ENCODE data around the gene PCDHGA1.
"Not testable (repeated sequence)": the region's sequence is repeated elsewhere in the genome, so short reads cannot be mapped to it uniquely, and the experiment has no call there.

PCDHGA1 gene

DNA sequence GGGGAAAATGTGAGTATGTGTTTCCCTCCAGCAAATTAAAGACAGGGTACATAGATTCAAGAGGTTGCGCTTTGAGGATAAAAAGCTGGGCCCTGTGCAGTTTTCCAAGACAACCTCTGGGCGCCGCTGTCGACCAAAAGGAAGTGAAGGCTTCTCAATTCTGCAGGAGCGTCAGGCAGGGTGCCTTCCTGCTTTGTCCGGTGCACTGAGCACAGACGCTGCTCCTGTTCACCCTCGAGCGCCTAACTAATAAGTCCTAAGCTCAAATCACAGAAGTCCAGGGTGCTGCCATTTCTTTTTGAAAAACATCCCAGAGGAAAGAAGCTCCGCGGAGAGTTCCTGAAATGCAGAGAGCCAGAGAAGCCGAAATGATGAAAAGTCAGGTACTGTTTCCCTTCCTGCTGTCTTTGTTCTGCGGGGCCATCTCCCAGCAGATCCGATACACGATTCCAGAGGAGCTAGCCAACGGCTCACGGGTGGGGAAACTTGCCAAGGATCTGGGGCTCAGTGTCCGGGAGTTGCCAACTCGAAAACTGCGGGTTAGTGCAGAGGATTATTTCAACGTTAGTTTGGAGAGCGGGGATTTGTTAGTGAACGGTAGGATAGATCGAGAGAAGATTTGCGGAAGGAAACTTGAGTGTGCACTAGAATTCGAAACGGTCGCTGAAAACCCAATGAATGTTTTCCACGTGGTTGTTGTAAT lies 19.8 kb downstream of the PCDHGA1 start, which contains the start of gene PCDHGB1:
PCDHGB1 (plus strand) TSS at position 183 of the 703 bp plus-strand sequence; CDS start at position 345, 162 bp downstream.
- FAIRE-seq, result no peak

- no peak for FAIRE-seq
Observed at GRCh38 chr5:141351591-141351990, 21.3 kb downstream of the PCDHGA1 start.

GRCh38 chr5:141354900-141355469 lies 24.7 kb downstream of the PCDHGA1 start, which contains the start of gene PCDHGA4:
TSS of gene PCDHGA4 (plus strand) at chr5:141355021. CDS start at chr5:141355108, 87 bp downstream.
- no peak for FAIRE-seq

DNA sequence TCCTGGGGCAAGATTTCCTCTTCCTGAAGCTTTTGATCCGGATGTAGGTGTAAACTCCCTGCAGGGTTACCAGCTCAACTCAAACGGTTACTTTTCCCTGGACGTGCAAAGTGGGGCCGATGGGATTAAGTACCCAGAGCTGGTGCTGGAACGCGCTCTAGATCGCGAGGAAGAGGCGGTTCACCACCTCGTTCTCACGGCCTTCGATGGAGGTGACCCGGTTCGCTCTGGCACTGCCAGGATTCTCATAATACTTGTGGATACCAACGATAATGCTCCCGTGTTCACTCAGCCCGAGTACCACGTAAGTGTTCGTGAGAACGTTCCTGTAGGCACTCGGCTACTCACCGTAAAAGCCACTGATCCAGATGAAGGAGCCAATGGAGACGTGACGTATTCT lies 25.3 kb downstream of the PCDHGA1 start:
- no peak for FAIRE-seq

GRCh38 chr5:141356133-141356532 lies 25.8 kb downstream of the PCDHGA1 start:
- no peak for FAIRE-seq

DNA sequence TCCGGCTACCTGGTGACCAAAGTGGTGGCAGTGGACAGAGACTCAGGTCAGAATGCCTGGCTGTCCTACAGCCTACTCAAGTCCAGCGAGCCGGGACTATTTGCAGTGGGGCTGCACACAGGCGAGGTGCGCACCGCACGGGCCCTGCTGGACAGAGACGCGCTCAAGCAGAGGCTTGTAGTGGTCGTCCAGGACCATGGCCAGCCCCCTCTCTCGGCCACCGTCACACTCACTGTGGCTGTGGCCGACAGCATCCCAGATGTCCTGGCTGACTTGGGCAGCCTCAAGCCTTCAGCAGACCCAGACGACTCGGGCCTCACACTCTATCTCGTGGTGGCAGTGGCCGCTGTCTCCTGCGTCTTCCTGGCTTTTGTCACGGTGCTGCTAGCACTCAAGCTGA lies 26.6 kb downstream of the PCDHGA1 start:
- no peak for FAIRE-seq

- FAIRE-seq, result no peak
Observed at GRCh38 chr5:141359790-141360426, 29.6 kb downstream of the PCDHGA1 start, which contains the start of gene PCDHGB2. TSS of gene PCDHGB2 (plus strand) at chr5:141359994. CDS start at chr5:141360136, 142 bp downstream.

- FAIRE-seq, result no peak
Observed at GRCh38 chr5:141360685-141361084, 30.4 kb downstream of the PCDHGA1 start.

- FAIRE-seq, result no peak
Observed at GRCh38 chr5:141362719-141363118, 32.4 kb downstream of the PCDHGA1 start.

DNA sequence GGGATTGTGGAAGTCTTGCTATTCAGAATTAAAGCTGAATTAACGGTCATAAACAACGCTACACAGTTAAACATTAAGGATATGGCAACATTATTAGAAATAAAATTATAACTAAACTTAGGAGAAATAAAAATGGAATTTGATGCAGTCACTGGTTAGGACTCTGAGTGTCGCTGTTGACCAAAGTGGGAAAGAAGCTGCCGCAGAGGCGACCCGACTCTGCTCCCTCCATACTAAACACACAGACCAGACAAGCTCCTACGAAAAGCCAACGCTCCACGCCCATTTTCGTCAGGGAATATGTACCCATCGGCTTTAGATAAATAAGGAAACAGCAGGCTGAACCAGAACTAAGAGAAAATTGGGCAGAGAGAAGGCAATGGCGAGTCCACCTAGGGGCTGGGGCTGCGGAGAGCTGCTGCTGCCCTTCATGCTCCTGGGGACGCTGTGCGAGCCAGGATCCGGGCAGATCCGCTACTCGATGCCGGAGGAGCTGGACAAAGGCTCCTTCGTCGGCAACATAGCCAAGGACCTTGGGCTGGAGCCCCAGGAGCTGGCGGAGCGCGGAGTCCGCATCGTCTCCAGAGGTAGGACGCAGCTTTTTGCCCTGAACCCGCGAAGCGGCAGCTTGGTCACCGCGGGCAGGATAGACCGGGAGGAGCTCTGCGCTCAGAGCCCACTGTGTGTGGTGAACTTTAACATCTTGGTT lies 33.8 kb downstream of the PCDHGA1 start, which contains the start of gene PCDHGA5:
PCDHGA5 (plus strand) TSS at position 211 of the 709 bp plus-strand sequence; CDS start at position 380, 169 bp downstream.
- no peak for FAIRE-seq

- no peak for FAIRE-seq
Observed at GRCh38 chr5:141366016-141366896, 35.9 kb downstream of the PCDHGA1 start.

DNA sequence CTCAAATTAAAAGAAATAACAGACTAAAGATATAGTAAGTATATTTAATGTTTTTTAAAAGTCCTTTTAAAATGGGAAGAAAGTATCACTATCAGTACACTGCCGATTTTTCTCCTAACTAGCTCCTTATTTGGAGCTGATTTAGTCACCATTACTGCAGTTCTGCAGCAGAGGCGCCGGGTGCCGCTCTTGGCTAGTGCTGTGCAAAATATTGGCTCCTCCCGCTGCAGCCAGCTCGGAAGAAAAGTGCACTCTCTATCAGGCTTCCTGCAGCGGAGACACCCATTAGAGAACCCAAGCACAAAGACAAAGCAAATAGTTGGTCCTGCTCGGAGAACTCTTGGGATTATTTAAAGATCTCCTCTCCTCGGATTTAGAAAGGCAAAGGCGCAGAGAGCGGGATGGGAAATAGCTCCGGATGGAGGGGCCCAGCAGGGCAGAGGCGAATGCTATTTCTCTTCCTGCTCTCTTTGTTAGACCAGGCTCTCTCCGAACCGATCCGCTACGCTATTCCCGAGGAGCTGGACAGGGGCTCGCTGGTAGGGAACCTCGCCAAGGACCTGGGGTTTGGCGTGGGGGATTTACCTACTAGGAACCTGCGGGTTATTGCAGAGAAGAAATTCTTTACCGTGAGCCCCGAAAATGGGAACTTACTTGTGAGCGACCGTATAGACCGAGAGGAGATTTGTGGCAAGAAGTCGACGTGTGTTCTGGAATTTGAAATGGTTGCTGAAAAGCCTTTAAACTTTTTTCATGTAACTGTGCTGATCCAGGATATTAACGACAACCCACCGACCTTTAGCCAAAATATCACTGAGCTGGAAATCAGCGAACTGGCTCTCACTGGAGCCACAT lies 39.9 kb downstream of the PCDHGA1 start, which contains the start of gene PCDHGB3:
PCDHGB3 (plus strand) TSS at position 249 of the 855 bp plus-strand sequence; CDS start at position 402, 153 bp downstream.
- no peak for FAIRE-seq

GRCh38 chr5:141371572-141372475 lies 41.5 kb downstream of the PCDHGA1 start:
- no peak for FAIRE-seq

- no peak for FAIRE-seq
Observed at GRCh38 chr5:141373673-141374317, 43.5 kb downstream of the PCDHGA1 start, which contains the start of gene PCDHGA6. TSS of gene PCDHGA6 (plus strand) at chr5:141373891. CDS start at chr5:141374084, 193 bp downstream.

- no peak for FAIRE-seq
Observed at GRCh38 chr5:141374627-141375026, 44.3 kb downstream of the PCDHGA1 start.

DNA sequence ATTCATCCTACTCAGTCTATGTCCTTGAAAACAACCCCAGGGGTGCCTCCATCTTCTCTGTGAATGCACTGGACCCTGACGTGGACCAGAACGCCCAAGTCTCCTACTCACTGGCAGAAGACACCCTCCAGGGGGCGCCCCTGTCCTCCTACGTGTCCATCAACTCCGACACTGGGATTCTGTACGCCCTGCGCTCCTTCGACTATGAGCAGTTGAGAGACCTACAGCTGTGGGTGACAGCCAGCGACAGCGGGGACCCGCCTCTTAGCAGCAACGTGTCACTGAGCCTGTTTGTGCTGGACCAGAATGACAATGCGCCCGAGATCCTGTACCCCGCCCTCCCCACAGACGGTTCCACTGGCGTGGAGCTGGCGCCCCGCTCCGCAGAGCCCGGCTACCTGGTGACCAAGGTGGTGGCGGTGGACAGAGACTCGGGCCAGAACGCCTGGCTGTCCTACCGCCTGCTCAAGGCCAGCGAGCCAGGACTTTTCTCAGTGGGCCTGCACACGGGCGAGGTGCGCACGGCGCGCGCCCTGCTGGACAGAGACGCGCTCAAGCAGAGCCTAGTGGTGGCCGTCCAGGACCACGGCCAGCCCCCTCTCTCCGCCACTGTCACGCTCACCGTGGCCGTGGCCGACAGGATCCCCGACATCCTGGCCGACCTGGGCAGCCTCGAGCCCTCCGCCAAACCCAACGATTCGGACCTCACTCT lies 45.3 kb downstream of the PCDHGA1 start:
- FAIRE-seq, result not testable (repeated sequence)

GRCh38 chr5:141382469-141383294 lies 52.4 kb downstream of the PCDHGA1 start, which contains the start of gene PCDHGA7:
TSS of gene PCDHGA7 (plus strand) at chr5:141382742. CDS start at chr5:141382900, 158 bp downstream.
- FAIRE-seq, result no peak

Data from colon (tissue), 2 donors.